HG03432 (cell line): Measurements from ENCODE around the gene LRFN3.

Experiments used
- ATAC-seq: cut with Tn5 transposase; IDR thresholded peaks from one replicate; pipeline ENCODE4 v1.9.1; 2021; ENCODE audit warnings: mild to moderate bottlenecking, moderate library complexity; ENCODE audit not compliant: unreplicated experiment

The LRFN3 gene

DNA sequence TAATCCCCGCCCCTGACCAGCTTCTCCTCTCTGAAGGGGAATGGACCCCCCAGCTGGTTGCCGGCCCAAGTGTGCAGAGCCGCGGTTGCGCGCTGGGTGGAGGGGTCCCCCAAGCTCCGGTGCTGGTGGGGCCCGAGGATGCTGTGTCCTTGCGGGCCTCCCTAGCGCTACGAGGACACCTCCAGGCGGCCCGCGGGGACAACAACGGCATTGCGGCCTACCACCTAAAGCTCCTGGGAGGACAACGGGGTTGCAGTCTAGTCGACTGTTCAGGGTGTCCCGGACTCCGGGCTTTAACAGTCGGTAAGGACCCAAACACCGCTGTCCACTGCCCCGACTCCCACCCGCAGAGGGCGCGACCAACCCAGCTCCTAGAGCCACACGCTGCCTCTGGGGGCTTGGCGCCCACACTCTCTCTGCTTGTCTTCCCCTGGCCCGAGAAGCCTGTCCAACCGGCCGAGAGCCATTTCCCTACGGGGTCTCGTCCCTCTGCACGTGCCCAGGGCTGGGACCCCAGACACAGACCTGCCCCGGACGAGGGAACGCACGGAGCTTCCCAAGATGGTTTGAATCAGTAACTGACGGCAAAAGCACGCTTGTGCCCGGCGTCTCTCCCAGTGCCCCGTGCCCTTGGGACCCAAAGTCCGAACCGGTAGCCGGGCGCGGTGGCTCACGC lies 57.9 kb downstream of the LRFN3 start:
- no peak for ATAC-seq
